AG04449 (cell line): ENCODE data around the gene PALLD.

Source experiments
- CTCF ChIA-PET: fragments of 350-600 bp; formaldehyde crosslinking; extraction: SDS; loops from one replicate; lab custom pipeline; 2021; ENCODE audit warnings: antibody characterized with exemption; lab: Yijun Ruan, JAX
- POLR2A ChIA-PET: fragments of 400-600, 350-600 bp; formaldehyde crosslinking; extraction: SDS; loops from one replicate; lab custom pipeline; 2020; ENCODE audit warnings: antibody characterized with exemption, inconsistent platforms; lab: Yijun Ruan, JAX
- DNase-seq: peaks from one replicate; pipeline ENCODE4 v3.0.0-alpha.2; 2010; ENCODE audit warnings: low read depth, low spot score
- H3K4me3 ChIP-seq: 2 replicates; pipeline ENCODE4 v1.5.1; 2011; ENCODE audit warnings: low read depth, mild to moderate bottlenecking, control low read depth, low read length
- CTCF ChIP-seq: IDR thresholded peaks from one replicate; pipeline ENCODE4 v1.5.1; 2011; ENCODE audit warnings: mild to moderate bottlenecking, moderate library complexity, low read length, control low read depth, inconsistent platforms; ENCODE audit not compliant: insufficient read depth; ENCODE audit errors: missing control alignments

The PALLD gene

DNA sequence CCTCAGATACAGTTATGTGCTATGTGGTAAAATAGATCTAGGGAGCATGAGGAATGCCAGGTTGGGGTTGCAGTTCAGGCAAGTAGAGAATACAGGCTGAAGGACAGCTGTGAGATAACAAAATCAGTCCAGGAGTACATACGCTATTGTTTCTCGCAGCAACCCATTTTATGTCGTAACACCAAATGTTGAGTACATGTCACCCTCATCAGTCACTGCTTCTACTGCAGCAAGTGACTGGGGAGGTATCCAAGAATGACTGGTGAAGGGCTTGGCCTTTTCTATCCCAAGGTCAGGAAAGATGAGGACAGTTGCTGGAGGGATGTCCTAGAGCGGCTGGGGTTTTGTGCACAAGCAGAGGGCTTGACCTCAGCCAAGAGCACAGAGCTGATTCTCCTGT, 341.1 kb downstream of the PALLD start:
- CTCF ChIA-PET = interaction anchor here (0.9 to 2.1 kb wide), 3 partner anchors 80 to 128 kb away, joined by 3 to 8 read pairs (median 3); no protein-coding TSS in a partner anchor
- H3K4me3 ChIP-seq = no peak overlapping the region
- TF ChIP-seq CTCF = no peak
- POLR2A ChIA-PET = no interaction called here
- no peak for DNase-seq

- TF ChIP-seq CTCF = no peak
- CTCF ChIA-PET = interaction anchor here (0.6 to 1.1 kb wide), 2 partner anchors 254 to 655 kb away, joined by 3 to 4 read pairs; no protein-coding TSS in a partner anchor
- POLR2A ChIA-PET = interaction anchor here (0.7 kb wide), 1 partner anchor 9 kb away, joined by 3 read pairs; no protein-coding TSS in a partner anchor
- no peak for DNase-seq
- H3K4me3 ChIP-seq = no peak overlapping the region
These were observed 343.0 kb downstream of the PALLD start for GRCh38 chr4:168839758-168840391.

DNA sequence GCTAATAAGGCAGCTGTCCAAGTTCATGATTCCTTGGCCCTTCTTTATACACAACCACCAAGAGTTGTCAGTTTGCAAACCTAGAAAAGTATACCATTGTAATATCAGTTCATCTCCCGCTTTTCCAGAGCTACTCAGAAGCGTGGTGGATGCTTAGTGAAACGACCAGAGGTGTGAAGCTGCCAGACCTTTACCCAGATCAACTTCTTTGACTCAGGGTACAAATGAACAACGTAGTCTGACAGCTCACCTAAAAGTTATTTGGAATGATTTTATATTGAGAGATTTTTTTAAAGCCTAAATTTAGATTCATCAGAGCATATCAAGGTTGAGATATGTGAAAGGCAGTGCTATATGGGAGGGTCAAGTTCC, 343.5 kb downstream of the PALLD start:
- TF ChIP-seq CTCF = no peak
- no peak for DNase-seq
- POLR2A ChIA-PET = interaction anchor here (0.7 kb wide), 1 partner anchor 9 kb away, joined by 3 read pairs; no protein-coding TSS in a partner anchor
- H3K4me3 ChIP-seq = no peak overlapping the region
- CTCF ChIA-PET = interaction anchor here (0.6 to 1.4 kb wide), 3 partner anchors 8 to 655 kb away, joined by 3 to 4 read pairs (median 3); no protein-coding TSS in a partner anchor

DNA sequence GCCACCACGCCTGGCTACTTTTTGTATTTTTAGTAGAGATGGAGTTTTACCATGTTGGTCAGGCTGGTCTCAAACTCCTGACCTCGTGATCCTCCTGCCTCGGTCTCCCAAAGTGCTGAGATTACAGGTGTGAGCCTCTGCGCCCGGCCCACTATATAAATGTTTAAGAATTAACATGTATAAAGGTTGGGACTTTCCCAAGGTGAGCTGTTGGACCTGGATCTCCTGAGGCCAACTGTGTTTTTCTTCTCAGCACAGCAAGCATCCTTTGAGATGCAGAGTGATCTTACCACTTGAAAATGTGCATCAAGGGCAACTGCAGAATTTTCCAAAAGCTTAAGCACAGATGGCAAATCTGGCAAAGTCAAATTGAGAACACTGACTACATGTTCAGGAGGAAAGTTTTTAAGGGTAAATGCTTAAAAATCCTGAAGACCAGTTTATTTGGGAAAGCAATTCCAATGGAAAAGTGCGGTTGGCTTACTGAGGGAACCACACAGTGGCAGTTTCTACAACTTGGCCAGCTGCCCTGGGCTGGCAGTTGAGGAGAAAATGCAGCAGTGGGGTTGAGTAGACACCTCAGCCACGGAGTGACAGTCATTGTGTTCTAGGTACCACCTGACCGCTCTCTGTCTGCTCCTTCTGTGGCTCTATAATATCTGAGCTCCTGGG, 344.3 kb downstream of the PALLD start:
- H3K4me3 ChIP-seq = no peak overlapping the region
- ChIA-PET POLR2A (interaction anchor here (1.9 kb wide), 1 partner anchor 10 kb away, joined by 16 read pairs; no protein-coding TSS in a partner anchor), CTCF (interaction anchor here (1.1 to 1.7 kb wide), 4 partner anchors 9 to 255 kb away, joined by 3 to 5 read pairs (median 3); no protein-coding TSS in a partner anchor)
- DNase-seq = no peak
- no peak for TF ChIP-seq CTCF

- ChIA-PET POLR2A (interaction anchor here (1.9 kb wide), 1 partner anchor 10 kb away, joined by 16 read pairs; no protein-coding TSS in a partner anchor), CTCF (interaction anchor here (1.4 to 1.7 kb wide), 3 partner anchors 9 to 80 kb away, joined by 3 to 5 read pairs (median 3); no protein-coding TSS in a partner anchor)
- TF ChIP-seq CTCF = no peak
- no peak overlapping the region for H3K4me3 ChIP-seq
- DNase-seq = no peak
These were observed 344.8 kb downstream of the PALLD start for GRCh38 chr4:168841672-168842019.

DNA sequence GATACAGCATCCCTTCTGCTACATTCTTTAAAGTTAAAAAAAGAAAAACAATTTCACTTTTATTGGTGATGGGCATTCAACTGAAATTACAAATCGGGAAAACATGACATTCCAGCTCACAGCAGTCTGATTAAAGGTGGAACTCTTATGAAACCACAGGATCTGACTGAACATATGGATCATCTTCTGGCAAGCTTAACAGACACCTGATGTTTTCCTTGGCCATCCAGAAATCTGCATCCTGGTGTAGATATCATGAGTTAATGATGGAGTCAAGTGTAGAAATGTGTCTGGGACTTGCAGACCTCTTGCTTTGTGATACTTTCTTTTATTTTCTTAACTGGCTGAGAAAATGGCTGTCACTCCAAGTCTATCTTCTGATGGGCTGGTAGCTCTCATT, 345.3 kb downstream of the PALLD start:
- TF ChIP-seq CTCF = no peak
- no peak overlapping the region for H3K4me3 ChIP-seq
- CTCF ChIA-PET = interaction anchor here (1.7 to 2.2 kb wide), 2 partner anchors 10 to 11 kb away, joined by 5 to 6 read pairs; no protein-coding TSS in a partner anchor
- POLR2A ChIA-PET = interaction anchor here (1.9 kb wide), 1 partner anchor 11 kb away, joined by 16 read pairs; no protein-coding TSS in a partner anchor
- no peak for DNase-seq
